Suprapubic skin (tissue), 3 donors: ENCODE data around the gene MEIOC.
"Not testable (repeated sequence)": the region's sequence is repeated elsewhere in the genome, so short reads cannot be mapped to it uniquely, and the experiment has no call there.

ENCODE experiments used
- POLR2A ChIP-seq, 2 donors: fragments of 450-650 bp; IDR thresholded peaks; one replicate each; pipeline ENCODE4 v1.6.1; 2017; ENCODE audit warnings: antibody characterized with exemption in 2 of 2, mild to moderate bottlenecking in 2 of 2, moderate library complexity in 2 of 2
- TF ChIP-seq, protein P1 (sequence below), 2 donors: fragments of 200-600 bp in 1 of 2; fragments of 450-650 bp in 1 of 2; sonication (generic) in 1 of 2; IDR thresholded peaks; one replicate each; pipeline ENCODE4 v1.5.1; 2016 to 2019; ENCODE audit warnings: antibody characterized with exemption in 2 of 2, mild to moderate bottlenecking in 1 of 2, moderate library complexity in 1 of 2

DNA sequence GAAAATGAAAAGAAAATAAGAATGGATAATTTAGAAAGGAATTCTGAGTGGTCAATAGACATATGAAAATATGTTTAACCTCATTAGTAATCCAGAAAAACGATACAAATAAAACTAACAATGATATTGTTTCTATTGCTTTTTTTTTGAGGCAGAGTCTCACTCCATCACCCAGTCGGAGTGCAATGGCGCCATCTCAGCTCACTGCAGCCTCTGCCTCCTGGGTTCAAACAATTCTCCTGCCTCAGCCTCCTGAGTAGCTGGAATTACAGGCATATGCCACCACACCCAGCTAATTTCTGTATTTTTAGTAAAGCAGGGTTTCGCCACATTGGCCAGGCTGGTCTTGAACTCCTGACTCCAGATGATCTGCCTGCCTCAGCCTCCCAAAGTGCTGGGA, 21.9 kb upstream of the MEIOC start:
- TF ChIP-seq, protein P1, sequence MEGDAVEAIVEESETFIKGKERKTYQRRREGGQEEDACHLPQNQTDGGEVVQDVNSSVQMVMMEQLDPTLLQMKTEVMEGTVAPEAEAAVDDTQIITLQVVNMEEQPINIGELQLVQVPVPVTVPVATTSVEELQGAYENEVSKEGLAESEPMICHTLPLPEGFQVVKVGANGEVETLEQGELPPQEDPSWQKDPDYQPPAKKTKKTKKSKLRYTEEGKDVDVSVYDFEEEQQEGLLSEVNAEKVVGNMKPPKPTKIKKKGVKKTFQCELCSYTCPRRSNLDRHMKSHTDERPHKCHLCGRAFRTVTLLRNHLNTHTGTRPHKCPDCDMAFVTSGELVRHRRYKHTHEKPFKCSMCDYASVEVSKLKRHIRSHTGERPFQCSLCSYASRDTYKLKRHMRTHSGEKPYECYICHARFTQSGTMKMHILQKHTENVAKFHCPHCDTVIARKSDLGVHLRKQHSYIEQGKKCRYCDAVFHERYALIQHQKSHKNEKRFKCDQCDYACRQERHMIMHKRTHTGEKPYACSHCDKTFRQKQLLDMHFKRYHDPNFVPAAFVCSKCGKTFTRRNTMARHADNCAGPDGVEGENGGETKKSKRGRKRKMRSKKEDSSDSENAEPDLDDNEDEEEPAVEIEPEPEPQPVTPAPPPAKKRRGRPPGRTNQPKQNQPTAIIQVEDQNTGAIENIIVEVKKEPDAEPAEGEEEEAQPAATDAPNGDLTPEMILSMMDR (IDR thresholded peaks at IDR 0.05) = not testable (repeated sequence)
- TF ChIP-seq POLR2A (IDR thresholded peaks at IDR 0.05) = not testable (repeated sequence)
